Activated CD8-positive, alpha-beta T cell treated with anti-CD3 and anti-CD28 coated beads for 36 hours (primary cell): ENCODE measurements around the gene CRIP2. TPM values are rescaled to one million over a fixed set of nuclear protein-coding genes. Genes with fewer than 3 reads are reported as not detected.

Experiments used
- ATAC-seq: fragments of 200-7000 bp; cut with Tn5 transposase; one replicate; pipeline ENCODE4 v1.10.0; 2021; ENCODE audit warnings: mild to moderate bottlenecking, moderate library complexity
- CTCF ChIA-PET: fragments of 350-600 bp; sonication (Branson Sonifier 250); formaldehyde crosslinking; loops from one replicate; lab custom pipeline; 2021; ENCODE audit warnings: antibody characterized with exemption; lab: Charles Lee
- POLR2A ChIA-PET: fragments of 350-600 bp; sonication (Branson Sonifier 250); formaldehyde crosslinking; loops from one replicate; lab custom pipeline; 2021; ENCODE audit warnings: antibody characterized with exemption; lab: Charles Lee
- DNase-seq: peaks from one replicate; pipeline ENCODE4 v3.0.0-alpha.2; 2020
- H3K27ac Mint-ChIP-seq: one replicate; pipeline ENCODE4 v1.8.0; 2021; ENCODE audit warnings: mild to moderate bottlenecking, mixed read lengths
- H3K27me3 Mint-ChIP-seq: one replicate; pipeline ENCODE4 v1.8.0; 2021; ENCODE audit warnings: mixed read lengths
- H3K36me3 Mint-ChIP-seq: one replicate; pipeline ENCODE4 v1.8.0; 2021; ENCODE audit warnings: low read depth, mixed read lengths
- H3K4me1 Mint-ChIP-seq: one replicate; pipeline ENCODE4 v1.8.0; 2021; ENCODE audit warnings: low read depth, mixed read lengths
- H3K4me3 Mint-ChIP-seq: one replicate; pipeline ENCODE4 v1.8.0; 2021; ENCODE audit warnings: mild to moderate bottlenecking, moderate library complexity, mixed read lengths
- H3K9me3 Mint-ChIP-seq: one replicate; pipeline ENCODE4 v1.8.0; 2021; ENCODE audit warnings: mixed read lengths
- intact Hi-C: fragments of 100-400 bp; cut with micrococcal nuclease; formaldehyde crosslinking; loops from one replicate; pipeline ENCODE4 v1.10.0; 2022
- total RNA-seq, 2 experiments: library from RNA; stranded (reverse); gene quantifications; one replicate each; pipeline ENCODE4 v1.2.3, GENCODE V29; 2021
- TF ChIP-seq, protein P1 (sequence below): fragments of 200-600 bp; IDR thresholded peaks from one replicate; pipeline ENCODE4 v1.8.0; 2022; ENCODE audit warnings: antibody characterized with exemption, mild to moderate bottlenecking

The CRIP2 gene
- total RNA-seq, 2 experiments from 2014 or later = 0.45 TPM; not detected in 1

GRCh38 chr14:105528586-105529318 lies 54.1 kb downstream of the CRIP2 start:
- Mint-ChIP-seq H3K4me1 (peaks cover 17% of the 10 kb centered on the region), H3K36me3 (peaks cover 10% of the 10 kb centered on the region), H3K4me3 (peak overlapping the region; percentile 83), H3K27ac (peak overlapping the region; percentile 93), H3K9me3 (peaks cover 4% of the 10 kb centered on the region), H3K27me3 (peaks cover 3% of the 10 kb centered on the region)
- ChIA-PET POLR2A (interaction anchor here (0.6 to 1.6 kb wide), 8 partner anchors 9 to 173 kb away, joined by 3 to 13 read pairs (median 3); partner anchors contain the start of gene TEDC1), CTCF (interaction anchor here (0.7 to 2.2 kb wide), 8 partner anchors 9 to 328 kb away, joined by 3 to 13 read pairs (median 6); no protein-coding TSS in a partner anchor)
- intact Hi-C loops = no loop called here
- TF ChIP-seq, protein P1, sequence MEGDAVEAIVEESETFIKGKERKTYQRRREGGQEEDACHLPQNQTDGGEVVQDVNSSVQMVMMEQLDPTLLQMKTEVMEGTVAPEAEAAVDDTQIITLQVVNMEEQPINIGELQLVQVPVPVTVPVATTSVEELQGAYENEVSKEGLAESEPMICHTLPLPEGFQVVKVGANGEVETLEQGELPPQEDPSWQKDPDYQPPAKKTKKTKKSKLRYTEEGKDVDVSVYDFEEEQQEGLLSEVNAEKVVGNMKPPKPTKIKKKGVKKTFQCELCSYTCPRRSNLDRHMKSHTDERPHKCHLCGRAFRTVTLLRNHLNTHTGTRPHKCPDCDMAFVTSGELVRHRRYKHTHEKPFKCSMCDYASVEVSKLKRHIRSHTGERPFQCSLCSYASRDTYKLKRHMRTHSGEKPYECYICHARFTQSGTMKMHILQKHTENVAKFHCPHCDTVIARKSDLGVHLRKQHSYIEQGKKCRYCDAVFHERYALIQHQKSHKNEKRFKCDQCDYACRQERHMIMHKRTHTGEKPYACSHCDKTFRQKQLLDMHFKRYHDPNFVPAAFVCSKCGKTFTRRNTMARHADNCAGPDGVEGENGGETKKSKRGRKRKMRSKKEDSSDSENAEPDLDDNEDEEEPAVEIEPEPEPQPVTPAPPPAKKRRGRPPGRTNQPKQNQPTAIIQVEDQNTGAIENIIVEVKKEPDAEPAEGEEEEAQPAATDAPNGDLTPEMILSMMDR = no peak
- peak; percentile 74 for DNase-seq
- ATAC-seq = peak; percentile 34

- DNase-seq (no peak), ATAC-seq (no peak)
- intact Hi-C loops = no loop called here
- H3K27ac Mint-ChIP-seq = peak overlapping the region; percentile 93
- H3K4me1 Mint-ChIP-seq = peaks cover 17% of the 10 kb centered on the region
- H3K36me3 Mint-ChIP-seq = peaks cover 10% of the 10 kb centered on the region
- TF ChIP-seq, protein P1 = no peak
- ChIA-PET POLR2A (interaction anchor here (0.6 to 1.6 kb wide), 6 partner anchors 8 to 47 kb away, joined by 3 to 13 read pairs (median 4); partner anchors contain the start of gene TEDC1), CTCF (interaction anchor here (1.6 to 2.2 kb wide), 3 partner anchors 9 to 159 kb away, joined by 8 to 13 read pairs (median 11); no protein-coding TSS in a partner anchor)
- peaks cover 3% of the 10 kb centered on the region for H3K27me3 Mint-ChIP-seq
- peaks cover 4% of the 10 kb centered on the region for H3K9me3 Mint-ChIP-seq
- H3K4me3 Mint-ChIP-seq = peak overlapping the region; percentile 83
Observed at GRCh38 chr14:105529319-105529568, 54.6 kb downstream of the CRIP2 start.

Other genes starting within 250 kb of the CRIP2 start
- gene BTBD6, start 226.3 kb upstream of the CRIP2 start, total RNA-seq = 10 to 100 TPM; 24.7 to 26.7 TPM
- gene BRF1, start 173.8 kb upstream of the CRIP2 start, total RNA-seq = 10 to 100 TPM; 25.3 to 26.6 TPM
- gene PACS2, start 160.1 kb upstream of the CRIP2 start, total RNA-seq = 10 to 100 TPM; 26.7 to 30.4 TPM
- gene TEX22, start 76.3 kb upstream of the CRIP2 start, total RNA-seq = 1 to 10 TPM; 1.2 to 2.2 TPM
- 100 to 1,000 TPM; 133 to 140 TPM for gene MTA1, start 55.0 kb upstream of the CRIP2 start, total RNA-seq
- gene CRIP1, start 12.1 kb downstream of the CRIP2 start, total RNA-seq = 10 to 100 TPM; 93.9 to 95.7 TPM
- gene TEDC1, start 16.4 kb downstream of the CRIP2 start, total RNA-seq = 10 to 100 TPM; 30.1 to 31.1 TPM
- 10 to 100 TPM; 12.0 to 12.1 TPM for gene TMEM121, start 51.8 kb downstream of the CRIP2 start, total RNA-seq